Tibial artery (tissue), 4 donors: Measurements from ENCODE around the gene VWF.

Experiments used
- DNase-seq, 2 donors: peaks; one replicate each; pipeline ENCODE4 v3.0.0-alpha.2; 2019
- H3K27ac ChIP-seq, 2 donors: fragments of 200-600 bp; sonication (generic) in 1 of 2; 1 replicate in 1 of 2; 2 replicates in 1 of 2; pipeline ENCODE4 v1.5.1; 2018 to 2019; ENCODE audit warnings: mild to moderate bottlenecking in 1 of 2
- H3K27me3 ChIP-seq, 2 donors: fragments of 200-600 bp; sonication (generic) in 1 of 2; one replicate each; pipeline versions ENCODE4 v1.5.1 to v1.6.0; 2016 to 2019
- H3K36me3 ChIP-seq, 3 donors: fragments of 200-600 bp; sonication (generic) in 2 of 3; one replicate each; pipeline ENCODE4 v1.5.1; 2016 to 2019; ENCODE audit warnings: mild to moderate bottlenecking in 2 of 3
- H3K4me1 ChIP-seq, 4 donors: fragments of 200-600 bp; sonication (generic) in 2 of 4; 1 replicate in 3 of 4; 2 replicates in 1 of 4; pipeline ENCODE4 v1.5.1; 2016 to 2019
- H3K4me3 ChIP-seq, 2 donors: fragments of 200-600 bp; sonication (generic) in 1 of 2; 1 replicate in 1 of 2; 2 replicates in 1 of 2; pipeline ENCODE4 v1.5.1; 2018 to 2019; ENCODE audit warnings: mild to moderate bottlenecking in 2 of 2
- H3K9me3 ChIP-seq, 3 donors: fragments of 200-600 bp; sonication (generic) in 1 of 3; one replicate each; pipeline ENCODE4 v1.5.1; 2016 to 2019
- intact Hi-C: fragments of 100-400 bp; cut with DNase I; formaldehyde crosslinking; loops from one replicate; pipeline ENCODE4 v1.15.0; 2023; ENCODE audit warnings: low total_unique reads
- TF ChIP-seq, protein P1 (sequence below), 2 experiments: fragments of 200-600 bp in 1 of 2; fragments of 450-650 bp in 1 of 2; IDR thresholded peaks; one replicate each; pipeline ENCODE4 v1.5.1; 2017 to 2019; ENCODE audit warnings: antibody characterized with exemption in 2 of 2, mild to moderate bottlenecking in 1 of 2, moderate library complexity in 1 of 2

Gene VWF

DNA sequence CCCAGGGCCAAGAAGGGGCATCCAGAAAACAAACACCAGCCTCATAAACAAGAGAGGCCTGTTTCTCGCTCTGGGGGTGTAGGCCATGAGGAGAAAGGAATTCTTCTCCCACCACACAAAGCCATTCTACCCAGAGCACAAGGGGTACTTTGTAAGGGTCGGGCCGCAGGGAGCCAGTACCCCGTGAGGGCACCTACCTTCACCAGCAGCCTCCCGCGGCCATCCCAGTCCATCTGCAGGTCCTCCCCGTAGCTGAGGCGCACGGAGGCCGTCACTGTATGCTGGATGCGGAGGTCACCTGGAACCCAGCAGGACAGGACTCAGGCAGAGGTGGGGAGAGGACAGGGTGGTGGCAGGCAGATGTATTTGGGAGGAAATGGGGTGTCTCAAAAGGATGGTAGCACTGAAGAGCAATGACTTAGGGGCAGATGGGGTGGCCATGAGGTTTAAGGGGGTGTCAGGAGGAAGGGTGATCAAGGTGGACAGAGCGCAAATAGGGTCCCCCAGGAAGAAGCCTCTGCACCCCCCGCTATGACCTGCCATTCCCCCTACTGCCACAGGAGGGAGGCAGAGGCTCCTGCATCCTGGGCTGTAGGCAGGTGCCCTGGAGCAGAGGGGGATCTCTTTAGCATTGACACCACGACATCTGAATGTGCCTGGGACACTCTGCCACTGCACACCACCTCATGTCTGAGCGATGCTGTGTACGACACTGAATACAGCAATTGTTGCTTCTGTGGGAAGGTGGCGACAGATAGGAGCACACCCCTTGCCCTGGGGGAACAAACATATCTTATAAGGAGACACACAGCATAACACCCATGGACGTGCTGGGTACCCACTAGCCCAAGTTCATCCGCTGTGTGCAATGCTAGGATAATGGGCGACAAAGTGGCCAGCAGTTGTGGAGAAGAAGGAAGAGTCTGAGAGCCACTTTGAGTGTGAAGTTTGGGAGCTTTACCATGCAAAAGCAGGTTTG lies 61.4 kb downstream of the VWF start:
- no peaks in the 10 kb centered on the region for H3K27me3 ChIP-seq
- no peak for DNase-seq
- no peaks in the 10 kb centered on the region for H3K36me3 ChIP-seq
- intact Hi-C loops, result loop anchor here (2.0 kb wide), 1 partner anchor 222 kb away; no protein-coding TSS in a partner anchor
- no peak overlapping the region for H3K27ac ChIP-seq
- no peaks in the 10 kb centered on the region for H3K4me1 ChIP-seq
- TF ChIP-seq, protein P1, sequence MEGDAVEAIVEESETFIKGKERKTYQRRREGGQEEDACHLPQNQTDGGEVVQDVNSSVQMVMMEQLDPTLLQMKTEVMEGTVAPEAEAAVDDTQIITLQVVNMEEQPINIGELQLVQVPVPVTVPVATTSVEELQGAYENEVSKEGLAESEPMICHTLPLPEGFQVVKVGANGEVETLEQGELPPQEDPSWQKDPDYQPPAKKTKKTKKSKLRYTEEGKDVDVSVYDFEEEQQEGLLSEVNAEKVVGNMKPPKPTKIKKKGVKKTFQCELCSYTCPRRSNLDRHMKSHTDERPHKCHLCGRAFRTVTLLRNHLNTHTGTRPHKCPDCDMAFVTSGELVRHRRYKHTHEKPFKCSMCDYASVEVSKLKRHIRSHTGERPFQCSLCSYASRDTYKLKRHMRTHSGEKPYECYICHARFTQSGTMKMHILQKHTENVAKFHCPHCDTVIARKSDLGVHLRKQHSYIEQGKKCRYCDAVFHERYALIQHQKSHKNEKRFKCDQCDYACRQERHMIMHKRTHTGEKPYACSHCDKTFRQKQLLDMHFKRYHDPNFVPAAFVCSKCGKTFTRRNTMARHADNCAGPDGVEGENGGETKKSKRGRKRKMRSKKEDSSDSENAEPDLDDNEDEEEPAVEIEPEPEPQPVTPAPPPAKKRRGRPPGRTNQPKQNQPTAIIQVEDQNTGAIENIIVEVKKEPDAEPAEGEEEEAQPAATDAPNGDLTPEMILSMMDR (IDR thresholded peaks at IDR 0.05), result peak; percentile 87 to 90
- H3K4me3 ChIP-seq, result no peak overlapping the region
- no peaks in the 10 kb centered on the region for H3K9me3 ChIP-seq

DNA sequence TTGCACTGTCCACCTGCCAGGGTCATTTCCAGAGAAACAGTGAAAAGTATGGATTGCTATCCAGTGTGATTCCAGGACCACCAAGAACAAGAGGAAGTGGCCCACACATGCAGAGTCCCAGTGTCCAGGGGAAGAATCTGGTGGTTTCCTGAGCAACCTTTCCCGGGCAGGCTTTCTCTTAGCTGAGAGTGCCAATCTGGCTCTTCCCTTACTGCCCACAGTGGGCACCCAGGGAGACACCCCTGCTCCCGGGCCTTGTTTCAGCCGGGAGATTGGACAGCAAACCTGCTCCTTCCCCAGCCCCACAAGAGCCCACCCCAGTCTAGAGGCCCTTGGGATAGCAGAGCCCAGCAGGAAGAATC lies 62.1 kb downstream of the VWF start:
- TF ChIP-seq, protein P1 (IDR thresholded peaks at IDR 0.05), result no peak
- intact Hi-C loops, result loop anchor here (2.0 kb wide), 1 partner anchor 222 kb away; no protein-coding TSS in a partner anchor
- Histone ChIP-seq H3K4me1 (no peaks in the 10 kb centered on the region), H3K27ac (no peak overlapping the region), H3K4me3 (no peak overlapping the region), H3K27me3 (peaks cover 0 to 5% of the 10 kb centered on the region in 2 donors), H3K36me3 (no peaks in the 10 kb centered on the region), H3K9me3 (no peaks in the 10 kb centered on the region)
- no peak for DNase-seq

DNA sequence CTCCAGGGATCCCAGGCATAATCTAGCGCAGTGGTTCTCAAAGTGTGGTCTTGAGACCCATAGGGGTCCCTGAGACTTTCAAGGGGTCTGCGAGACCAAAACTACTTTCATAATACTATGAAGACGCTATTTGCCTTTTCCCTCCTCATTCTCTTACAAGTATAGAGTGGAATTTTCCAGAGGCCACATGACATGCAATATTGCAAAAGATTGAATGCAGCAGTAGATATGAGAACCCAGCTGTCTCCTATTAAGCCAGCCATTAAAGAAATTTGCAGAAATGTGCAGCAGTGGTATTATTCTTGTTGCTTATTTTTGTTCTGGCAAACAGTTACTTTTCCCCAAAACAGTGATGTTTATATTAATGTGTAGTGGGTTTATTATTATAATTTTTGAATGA lies 62.8 kb downstream of the VWF start:
- peaks cover 0 to 5% (median 4%) of the 10 kb centered on the region in 4 donors for H3K4me1 ChIP-seq
- no peak overlapping the region for H3K27ac ChIP-seq

DNA sequence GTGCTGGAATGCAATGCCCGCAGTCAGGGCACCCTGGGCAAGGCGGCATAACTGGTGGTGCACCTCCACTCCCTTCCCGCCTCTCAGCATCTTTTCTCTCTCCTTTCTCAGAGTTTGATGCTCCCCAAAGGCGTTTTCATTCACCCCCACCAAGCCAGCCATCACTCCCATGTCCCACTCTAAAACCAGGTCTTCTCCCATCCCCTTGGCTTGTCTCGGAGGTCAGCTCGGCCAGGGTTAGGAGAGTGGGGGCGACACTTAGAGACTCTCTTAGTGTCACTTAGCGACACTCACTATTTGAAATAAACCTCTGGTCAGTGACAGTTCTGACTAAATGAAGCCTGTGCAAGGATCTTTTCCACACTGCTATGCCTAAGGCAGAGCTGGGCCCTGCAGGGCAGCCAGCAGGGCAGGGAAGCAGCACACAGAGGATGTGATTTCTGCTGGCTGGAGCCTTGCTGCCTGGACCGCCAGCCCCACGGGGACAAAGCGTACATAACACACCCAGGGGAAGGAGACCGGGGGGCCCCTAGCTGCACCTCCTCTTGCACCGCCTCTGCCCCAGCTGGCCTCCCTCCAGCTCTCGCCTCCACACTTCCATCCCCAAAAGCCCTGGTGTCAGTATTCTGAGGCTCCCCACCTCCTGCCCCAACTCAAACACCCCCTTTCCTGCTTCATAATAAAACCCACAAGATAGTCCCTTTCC lies 64.5 kb downstream of the VWF start:
- TF ChIP-seq, protein P1 (IDR thresholded peaks at IDR 0.05), result no peak
- Histone ChIP-seq H3K9me3 (no peaks in the 10 kb centered on the region), H3K27me3 (peaks cover 0 to 12% of the 10 kb centered on the region in 2 donors), H3K27ac (no peak overlapping the region), H3K4me1 (peaks cover 0 to 12% (median 9%) of the 10 kb centered on the region in 4 donors), H3K36me3 (no peaks in the 10 kb centered on the region), H3K4me3 (no peak overlapping the region)
- intact Hi-C loops, result no loop called here
- DNase-seq, result no peak

More for the DNA sequence above, 62.8 kb downstream of the VWF start:
- DNase-seq, result no peak
- no peaks in the 10 kb centered on the region for H3K36me3 ChIP-seq
- intact Hi-C loops, result loop anchor here (2.0 kb wide), 1 partner anchor 223 kb away; no protein-coding TSS in a partner anchor
- no peak overlapping the region for H3K4me3 ChIP-seq
- peaks cover 0 to 9% of the 10 kb centered on the region in 2 donors for H3K27me3 ChIP-seq
- H3K9me3 ChIP-seq, result no peaks in the 10 kb centered on the region
- TF ChIP-seq, protein P1 (IDR thresholded peaks at IDR 0.05), result no peak

DNA sequence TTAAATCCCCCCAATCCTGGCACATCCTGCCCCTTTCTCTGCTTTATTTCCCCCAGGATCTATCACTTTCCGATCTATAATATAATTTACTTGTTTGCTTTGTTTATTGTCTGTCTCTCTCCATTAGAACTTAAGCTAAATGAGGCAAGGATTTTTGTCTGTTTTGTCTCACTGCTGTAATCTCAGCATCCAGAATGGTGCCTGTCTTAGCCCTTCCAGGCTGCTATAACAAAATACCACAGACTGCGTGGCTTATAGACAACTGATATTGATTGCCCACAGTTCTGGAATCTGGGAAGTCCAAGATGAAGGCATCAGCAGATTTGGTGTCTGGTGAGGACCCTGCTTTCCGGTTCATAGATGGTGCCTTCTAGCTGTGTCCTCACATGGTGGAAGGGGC lies 65.2 kb downstream of the VWF start:
- TF ChIP-seq, protein P1 (IDR thresholded peaks at IDR 0.05), result no peak
- DNase-seq, result no peak
- Histone ChIP-seq H3K4me1 (peaks cover 0 to 12% (median 9%) of the 10 kb centered on the region in 4 donors), H3K27ac (no peak overlapping the region), H3K9me3 (no peaks in the 10 kb centered on the region), H3K36me3 (no peaks in the 10 kb centered on the region), H3K27me3 (peaks cover 0 to 12% of the 10 kb centered on the region in 2 donors), H3K4me3 (no peak overlapping the region)
- intact Hi-C loops, result no loop called here
